ENCODE results near the gene FRAS1.

The FRAS1 gene

DNA sequence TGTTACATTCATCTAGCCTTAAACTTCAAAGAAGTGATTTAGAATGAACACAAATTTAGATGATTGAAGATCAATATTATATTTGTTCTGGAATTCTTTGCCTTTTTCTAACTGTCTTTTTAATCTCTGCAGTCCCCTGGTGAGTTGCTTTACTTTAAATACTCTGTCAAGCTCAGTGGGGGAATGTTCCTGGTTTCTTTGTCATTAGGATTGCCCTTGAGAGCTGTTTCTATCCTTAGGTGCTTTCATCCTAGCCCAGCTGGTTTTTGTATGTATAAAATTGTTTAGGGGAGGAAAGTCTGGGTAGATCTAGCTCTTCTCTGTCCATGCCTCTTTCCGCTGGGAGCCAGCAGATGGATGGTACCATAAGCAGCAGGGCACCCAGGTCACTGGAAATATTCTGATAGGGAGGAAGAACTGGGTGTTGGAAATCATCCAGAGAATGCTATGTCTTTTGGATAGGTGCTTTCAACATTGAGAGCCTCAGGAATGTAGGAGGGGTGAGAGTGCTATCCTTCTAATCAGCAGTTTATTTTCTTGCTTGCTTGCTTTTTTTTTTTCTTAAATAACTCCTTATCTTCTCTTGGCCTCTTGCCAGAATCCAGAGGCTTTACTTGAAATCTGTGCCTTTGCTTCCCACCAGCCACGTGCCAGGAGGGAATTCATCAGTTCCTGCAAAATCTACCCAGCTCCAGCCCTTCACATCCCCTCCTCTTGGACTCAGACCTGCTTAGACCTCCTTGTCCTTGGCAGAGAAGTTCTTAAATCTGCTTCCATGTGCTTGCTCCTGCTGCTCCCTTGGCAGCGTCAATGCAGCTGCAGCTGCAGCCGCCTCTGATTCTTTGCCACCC lies 279.2 kb downstream of the FRAS1 start:
- DNase-seq, result peak; percentile 10

DNA sequence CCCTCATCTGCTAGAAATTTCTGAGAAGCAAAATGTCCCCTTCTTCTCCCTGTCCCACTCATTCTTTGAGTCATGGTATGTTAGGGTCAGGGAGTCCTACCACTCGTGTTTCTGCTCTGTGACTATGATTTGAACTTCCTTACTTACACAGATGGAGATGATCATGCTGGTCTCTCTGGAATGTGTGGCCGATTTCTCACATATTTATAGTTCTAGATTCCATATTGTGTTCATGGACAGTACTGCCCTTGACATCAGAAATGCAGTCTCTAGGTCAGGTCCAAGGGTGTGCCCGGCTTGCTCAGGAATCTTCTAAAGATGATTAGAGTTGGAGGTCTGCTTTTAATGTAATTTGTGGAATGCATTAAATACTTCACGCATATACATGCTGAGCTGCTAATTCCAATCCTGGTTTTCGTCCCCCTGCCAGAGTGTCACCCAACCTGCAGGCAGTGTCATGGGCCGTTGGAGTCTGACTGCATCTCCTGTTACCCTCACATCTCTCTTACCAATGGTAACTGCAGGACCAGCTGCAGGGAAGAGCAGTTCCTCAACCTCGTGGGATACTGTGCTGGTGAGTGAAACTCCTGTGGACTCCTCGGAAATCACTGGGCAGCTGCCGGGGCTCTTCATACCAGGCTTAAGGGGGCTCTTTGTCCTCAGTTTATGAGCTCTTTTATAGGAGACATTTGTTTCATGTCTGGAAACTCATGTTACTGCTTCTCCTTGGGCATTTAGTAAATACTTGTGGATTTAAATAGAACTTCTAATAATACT lies 280.3 kb downstream of the FRAS1 start:
- DNase-seq, result no peak

DNA sequence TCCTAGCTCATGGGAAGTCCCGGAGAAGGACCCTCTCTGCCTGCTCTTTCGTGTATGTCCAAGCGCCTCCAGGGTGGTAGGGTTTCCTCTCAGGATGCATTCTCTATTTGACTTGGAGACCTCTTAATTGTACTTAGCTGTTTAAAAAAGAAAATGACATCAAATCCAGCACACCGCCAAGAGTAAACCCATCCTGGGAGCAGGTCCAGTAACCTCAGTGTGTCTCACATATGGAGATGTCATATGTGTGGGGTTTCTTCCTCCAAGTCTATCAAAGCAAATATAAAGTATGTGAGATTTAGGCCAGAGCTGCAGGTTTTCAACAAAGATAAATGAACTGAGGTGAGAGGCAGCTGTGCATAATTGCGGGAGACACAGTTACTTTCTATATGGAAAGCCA lies 285.0 kb downstream of the FRAS1 start:
- no peak for DNase-seq

DNA sequence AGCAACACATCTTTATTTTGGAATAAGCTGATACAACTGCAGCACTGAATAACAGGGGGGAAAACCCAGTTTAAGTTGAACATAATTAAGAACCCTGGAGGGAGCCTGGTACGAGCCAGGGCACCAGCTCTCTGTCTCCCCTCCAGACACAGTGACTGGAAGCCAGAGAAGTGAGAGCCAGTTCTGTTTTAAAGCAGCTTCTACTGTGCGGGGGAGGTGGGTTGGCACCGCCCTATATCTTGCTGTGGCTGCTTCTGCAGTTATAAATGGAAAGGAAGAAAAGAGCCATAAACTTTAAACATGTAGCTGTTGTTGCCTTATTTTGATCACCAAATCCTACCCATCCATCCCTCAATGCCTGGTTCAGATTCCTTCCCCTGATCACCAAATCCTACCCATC lies 286.6 kb downstream of the FRAS1 start:
- no peak for DNase-seq

DNA sequence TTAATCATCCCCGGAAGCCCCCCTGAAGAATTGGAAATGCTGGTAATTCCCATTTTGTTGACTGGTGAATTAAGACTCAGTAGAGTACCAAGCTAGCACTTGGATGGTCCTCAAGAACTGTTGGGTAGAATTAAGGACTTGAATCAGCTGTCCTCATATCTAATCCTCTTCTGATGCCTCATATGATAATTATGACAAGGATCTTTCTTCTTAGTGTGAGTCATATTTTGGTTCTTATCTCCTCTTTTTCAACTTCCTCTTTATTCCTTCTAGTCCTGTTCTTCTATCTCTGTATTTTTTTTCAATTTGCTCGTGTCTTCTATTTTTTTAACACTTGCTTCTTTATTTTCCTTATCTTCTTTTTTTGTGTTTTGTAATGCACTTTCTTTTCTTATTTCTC lies 288.1 kb downstream of the FRAS1 start:
- peak; percentile 52 for DNase-seq

DNA sequence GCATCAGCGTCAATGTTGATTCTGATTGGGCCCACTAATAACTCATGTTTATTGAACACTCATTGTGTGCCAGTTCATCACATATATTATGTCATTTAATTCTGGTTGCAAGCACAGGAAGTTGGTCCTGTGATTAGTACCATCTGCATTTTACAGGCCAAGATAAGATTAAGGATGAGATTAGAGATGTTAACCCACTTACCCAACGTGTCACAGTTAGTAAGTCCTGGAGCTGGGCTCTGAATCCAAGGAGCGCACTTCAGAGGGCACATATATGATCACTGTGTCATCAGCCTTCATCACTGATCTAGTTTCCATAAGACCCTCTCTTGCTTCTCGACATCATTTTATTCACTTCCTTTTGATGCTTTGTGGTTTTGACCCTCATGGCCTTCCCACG lies 289.1 kb downstream of the FRAS1 start:
- peak; percentile 10 for DNase-seq

DNA sequence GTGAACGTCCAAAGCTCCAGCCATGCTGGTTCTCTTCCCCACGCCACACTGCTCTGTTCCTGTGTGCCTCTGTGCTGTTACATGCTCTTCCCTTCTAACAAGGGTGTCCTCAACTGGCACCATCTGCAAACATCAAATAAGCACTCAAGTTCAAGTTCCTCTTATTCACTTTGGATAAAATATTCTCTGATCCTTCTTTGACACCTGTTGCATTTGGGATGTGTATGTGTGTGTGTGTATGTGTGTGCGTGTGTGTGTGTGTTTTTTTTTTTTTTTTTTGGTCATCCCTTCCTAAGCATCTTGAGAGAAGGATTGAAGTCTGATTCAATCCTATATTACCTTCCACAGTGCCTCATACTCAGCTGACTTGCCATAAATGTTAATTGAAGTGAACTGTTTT lies 290.4 kb downstream of the FRAS1 start:
- no peak for DNase-seq

DNA sequence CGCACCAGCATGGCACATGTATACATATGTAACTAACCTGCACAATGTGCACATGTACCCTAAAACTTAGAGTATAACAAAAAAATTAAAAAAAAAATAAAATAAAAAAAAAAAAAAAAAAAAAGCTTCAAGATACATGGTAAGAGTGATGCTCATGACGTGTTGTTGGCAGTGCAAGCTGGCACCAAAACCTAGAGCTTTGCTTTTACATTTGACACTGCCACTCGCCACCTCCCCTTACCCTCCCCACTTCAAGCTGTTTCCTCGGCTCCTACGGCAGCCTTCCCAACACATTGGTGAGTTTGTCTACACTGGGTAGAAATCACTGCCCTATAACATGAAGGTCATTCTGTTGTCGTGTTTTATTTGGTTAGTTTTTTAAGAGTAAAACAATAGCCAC lies 296.8 kb downstream of the FRAS1 start:
- no peak for DNase-seq

DNA sequence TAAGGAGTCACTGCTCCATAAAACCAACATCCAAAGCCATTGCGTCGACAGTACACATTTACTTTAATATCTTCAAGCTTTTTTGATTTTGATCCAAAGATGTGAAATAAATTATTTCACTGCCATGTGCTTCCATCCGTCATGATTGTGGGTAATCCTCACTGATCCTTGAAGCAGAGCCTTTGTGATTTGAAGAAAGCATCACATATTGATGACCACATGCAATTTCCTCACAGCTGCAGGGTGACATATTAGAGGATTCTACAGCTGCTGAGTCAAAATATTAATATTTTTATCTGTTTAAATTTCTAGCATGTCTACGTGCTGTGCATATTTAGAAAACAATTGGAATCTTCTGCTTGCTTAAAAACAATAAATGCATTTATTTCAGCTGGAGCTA lies 297.7 kb downstream of the FRAS1 start:
- no peak for DNase-seq

DNA sequence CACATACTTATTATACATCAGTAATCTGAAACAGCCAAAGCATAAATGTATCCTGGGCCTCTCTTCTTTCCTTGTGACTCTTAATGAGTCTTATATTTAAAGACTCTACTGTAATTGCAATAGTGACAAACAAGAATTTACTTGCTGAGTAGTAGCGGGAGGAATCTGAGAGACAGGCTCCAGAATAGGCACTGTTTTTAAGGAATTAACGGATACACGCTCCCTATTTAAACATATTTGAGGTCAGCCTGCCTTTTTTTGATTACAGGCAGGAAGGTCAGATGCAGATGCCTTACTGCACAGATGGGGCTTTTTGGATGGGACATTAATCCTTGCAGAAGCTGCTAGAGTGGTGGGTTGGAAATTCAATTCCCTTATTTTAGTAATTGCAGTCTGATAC lies 298.2 kb downstream of the FRAS1 start:
- DNase-seq, result no peak

DNA sequence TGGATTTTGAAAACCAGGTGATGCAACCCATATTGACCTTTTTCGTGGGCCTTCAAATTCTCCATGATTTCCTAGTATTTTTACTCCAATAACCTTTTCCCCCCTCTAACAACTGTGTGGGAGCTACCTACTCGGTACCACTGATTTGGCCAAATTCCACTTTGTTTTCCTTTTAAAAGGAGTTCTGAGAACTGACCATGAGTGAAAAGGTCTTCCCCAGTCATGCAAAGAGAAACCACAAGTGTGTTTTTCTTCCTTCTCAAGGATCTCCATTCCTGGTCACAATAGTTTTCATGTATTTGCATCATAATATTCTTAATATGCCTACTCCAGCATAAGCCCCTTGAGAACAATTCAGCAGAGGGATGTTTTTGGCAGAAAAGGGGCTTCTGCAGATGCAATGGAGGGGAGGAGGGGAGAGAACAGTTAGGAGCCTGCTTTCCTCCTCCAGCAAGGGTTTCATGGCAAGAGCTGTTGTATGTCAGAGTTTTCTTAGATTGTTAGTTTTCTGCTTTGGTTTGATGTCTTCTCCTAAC lies 299.2 kb downstream of the FRAS1 start:
- no peak for DNase-seq

DNA sequence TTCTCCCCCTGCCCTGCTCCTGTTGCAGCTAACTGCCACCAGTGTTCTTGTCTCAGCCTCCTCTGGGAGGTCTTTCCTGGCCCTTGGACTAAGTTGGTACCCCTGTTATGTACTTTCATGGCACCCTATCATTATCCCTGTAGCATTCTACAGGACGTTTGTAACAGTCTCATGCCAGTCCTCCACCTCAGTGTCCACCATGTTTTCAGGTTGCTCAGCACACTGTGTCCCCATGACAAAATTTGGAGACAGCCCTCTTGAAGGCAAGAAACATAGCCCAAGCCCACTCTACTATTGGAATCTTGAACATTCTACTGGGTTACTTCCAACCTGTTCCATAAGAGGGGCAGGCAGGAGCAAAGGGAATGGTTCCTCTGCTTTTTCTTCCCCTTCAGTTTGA lies 300.0 kb downstream of the FRAS1 start:
- DNase-seq, result no peak

DNA sequence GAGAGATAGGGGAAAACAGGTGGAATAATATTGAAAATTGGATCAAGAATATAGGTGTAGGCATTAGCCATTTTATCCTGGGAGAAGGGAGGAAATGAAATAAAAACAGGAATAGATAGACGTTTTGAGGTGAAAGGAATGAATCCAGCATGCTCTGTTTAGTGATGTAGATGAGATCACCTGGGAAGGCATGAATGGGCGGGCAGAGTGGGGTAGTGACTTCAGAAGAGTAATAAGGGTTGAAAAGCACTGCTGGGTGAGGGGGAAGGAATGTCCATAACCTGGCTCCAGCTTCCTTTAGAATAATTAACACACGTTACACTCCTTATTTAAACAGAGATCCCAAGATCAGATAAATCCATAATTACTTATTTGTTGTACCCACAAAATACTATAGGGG lies 303.3 kb downstream of the FRAS1 start:
- no peak for DNase-seq

DNA sequence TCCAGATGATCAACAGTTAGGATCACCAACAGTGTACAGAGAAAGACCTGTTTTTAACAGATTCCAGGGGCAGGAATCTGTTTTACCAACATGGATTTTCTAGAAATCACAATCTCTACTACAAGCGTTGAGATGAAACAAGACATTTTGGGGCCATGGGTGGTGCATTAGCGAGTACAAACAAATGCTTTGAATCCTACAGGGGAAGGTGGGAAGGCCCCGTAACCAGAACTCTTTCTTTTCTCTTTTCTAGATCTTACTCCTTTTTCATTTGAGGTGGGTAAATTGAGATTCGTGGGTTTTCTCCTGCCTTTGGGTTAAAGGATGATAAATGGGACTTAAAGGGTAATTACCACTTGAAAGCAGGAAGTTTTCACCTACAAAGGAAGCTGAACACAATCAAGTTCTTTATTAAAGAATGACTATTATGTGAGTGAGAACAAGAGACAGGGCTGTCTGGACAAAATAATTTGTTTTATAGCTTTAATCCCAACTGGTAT lies 304.5 kb downstream of the FRAS1 start:
- no peak for DNase-seq

DNA sequence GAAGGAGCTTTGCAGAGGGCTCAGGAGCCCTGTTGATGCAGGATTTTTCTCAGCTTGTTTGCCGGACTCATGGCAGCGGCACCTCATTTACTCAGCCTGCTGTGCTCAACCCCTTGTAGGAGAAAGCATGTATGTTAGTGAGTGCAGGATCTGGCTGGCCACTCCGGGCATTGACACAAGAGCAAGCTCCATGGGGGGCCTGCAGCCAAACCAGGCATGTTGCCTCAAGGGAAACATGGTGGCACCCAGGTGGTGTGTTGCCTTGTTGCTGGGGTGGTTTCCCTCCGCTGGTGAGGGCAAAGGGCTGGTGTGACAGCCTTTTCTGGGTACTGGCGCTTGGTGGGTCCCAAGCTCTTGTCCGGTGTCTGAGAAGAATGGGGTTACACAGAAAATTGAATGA lies 305.2 kb downstream of the FRAS1 start:
- no peak for DNase-seq

DNA sequence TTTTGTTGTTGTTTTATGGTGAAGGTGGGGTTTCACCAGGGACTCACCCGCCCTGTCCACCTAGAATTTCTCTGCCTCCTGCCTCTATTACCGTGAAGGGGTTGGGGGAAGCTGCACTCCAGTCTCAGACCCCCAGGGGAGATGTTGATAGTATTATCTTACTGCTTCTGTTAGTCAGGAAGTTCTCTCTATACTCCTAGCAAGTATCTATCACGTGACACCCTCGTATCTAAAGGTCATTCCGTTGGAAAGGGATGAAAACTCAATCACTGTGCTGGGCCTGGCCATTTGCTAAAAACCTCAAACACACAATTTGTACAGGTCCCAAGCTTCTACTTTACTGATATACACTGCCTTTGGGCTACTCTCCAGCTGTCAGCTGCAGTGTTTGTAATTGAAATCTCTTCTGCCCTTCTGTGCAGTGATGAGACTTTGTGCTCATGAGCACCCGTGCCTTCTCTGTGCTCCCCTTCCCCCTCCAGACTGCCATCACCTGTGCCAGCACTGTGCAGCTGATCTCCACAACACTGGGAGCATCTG lies 306.0 kb downstream of the FRAS1 start:
- DNase-seq, result no peak

DNA sequence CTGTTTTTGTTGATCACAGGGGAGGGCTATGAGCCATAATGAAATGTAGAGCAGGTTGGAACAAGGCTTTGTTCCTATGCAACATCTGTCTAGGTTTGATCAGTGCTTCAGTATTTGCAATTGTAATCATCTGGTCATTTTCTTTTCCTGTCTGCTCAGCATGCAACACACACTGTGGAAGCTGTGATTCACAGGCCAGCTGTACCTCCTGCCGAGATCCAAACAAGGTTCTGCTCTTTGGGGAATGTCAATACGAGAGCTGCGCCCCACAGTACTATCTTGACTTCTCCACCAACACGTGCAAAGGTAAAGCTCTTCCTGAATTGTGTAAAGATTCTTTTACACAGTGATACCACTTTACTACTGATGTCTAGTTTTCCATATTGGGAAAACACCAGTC lies 312.6 kb downstream of the FRAS1 start:
- DNase-seq, result no peak

DNA sequence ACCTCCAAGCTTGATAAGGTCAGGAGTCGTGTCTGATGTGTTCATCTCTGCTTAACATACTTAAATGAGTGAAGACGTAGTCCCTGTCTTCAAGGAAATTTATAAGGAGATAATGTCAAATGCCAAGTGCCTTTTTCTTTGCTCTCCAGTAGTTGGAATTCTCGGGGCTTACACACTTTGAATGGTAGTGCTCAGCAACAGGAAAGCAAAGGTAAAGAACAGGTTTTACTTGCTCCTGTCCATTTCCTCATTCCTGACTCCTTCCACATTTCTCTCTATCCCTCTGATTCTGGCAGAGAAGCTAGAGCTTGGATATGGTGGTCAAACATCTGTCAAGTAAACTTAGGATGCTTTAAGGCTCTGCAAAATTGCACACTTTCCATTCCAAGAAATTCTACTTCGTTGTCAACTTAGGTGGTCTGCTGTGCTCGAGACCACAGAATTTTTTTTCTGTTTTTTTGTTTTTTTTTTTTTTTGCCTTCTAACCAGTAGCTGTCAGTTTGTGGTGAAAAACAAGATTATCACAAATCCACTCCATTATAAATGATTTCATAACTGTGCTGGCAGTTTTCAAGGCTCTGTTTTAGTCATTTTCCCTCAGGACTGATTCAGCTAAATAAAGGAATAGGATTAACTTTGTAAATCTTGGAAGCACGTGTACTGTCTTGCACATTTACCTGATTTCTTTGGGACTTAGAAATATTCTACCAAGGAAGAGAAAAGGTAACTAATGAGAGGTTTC lies 313.7 kb downstream of the FRAS1 start:
- no peak for DNase-seq

DNA sequence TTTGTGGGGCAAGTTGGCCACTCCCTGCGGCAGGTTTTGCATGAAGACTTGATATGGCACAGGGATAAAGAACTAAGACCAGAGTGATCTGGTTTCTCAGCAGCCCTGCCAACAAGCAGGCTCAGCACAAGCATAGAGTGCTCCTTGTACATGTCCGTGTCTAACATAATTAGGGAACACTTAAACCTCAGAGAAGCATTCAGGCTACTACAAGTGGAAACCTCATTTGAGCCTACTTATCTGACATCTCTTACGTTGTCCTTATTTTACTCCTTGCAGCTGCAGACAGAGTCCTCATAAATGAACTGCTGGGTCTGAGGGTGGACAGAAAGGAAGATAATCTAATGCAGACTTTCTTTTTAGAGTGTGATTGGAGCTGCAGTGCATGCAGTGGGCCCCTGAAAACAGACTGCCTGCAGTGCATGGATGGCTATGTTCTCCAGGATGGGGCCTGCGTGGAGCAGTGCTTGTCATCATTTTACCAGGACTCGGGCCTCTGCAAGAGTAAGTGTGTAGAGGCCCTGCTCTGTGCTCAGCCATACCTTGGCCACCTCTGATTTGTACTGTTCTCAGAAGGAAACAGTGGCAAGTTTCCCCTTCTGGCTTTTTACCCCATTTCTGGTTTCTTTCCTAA lies 315.3 kb downstream of the FRAS1 start:
- no peak for DNase-seq

DNA sequence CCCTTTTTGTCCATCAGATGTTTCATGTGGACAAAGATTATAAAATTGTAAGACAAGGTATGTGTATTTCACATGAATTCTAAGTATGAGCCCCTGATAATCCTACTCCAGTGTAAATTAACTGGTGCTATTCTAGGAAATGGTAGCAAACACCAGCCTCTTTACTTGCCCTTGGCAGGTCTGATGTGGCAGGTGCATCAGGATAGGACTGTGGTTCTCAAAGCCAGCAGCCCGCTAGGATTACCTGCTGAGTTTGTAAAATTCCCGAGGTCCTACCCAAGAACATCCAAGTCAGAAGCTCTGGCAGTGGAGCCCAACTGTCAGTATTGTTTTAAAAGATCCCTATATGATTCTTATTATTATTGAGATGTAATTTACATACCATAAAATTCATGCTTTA lies 320.4 kb downstream of the FRAS1 start:
- no peak for DNase-seq

DNA sequence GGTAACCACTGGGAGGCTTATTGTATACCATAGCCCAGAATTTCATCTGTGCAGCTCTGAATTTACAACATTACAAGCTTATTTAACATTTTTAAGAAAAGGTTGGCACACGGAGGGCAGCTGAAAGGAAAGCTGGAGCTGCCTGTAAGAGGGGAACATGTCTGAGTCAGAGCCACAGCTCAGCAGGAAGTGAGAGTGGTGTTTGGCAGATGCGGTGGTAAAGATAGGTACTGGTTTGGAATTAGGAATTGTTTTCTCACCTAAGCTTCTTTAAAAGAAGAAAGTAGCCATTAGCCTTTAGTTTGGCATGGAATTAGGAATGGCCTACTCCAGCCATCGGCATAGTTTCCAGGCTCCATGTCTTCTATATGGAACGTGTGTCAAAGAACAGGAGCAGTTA lies 321.9 kb downstream of the FRAS1 start:
- DNase-seq, result peak; percentile 8

DNA sequence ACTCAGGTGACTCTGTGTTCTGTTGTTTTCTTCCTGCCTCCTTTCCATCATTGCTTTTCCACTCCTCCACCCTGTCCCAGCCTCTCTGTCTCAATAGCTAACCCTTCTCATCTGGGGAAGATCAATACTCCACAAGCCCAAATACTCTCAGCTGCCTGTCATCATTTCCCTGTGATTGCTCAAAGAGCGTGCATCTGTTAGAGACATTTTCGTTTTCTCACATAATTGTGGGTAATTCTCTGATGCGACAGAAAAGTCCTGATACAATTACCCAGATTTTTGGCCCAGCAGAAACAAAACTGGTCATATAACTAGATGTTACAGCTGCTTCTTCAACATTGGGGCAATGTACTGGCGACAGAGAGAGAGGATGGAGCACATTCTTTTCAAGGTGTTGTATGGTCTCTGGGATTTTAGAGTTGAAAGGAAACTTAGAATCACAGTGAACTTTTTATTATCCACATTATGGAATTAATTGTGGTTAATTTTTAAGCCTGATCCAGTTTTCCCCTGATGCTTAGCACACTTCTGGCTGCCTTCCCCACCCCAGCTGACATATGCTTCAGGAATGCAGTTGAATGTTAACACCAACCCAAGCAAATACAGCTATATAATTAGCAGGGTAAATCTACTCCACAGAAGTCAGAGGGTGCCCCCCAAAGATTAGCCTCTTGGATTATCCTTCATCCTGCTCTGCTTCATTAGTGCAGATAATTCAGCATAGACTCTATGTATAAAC lies 323.0 kb downstream of the FRAS1 start:
- DNase-seq, result no peak
